GM13977 (cell line): ENCODE measurements around the gene ATXN1.
A peak's percentile ranks its signal among the peaks of the same experiment; 100 is the strongest.
"Not testable (repeated sequence)": the region's sequence is repeated elsewhere in the genome, so short reads cannot be mapped to it uniquely, and the experiment has no call there.

Experiments
- DNase-seq: peaks from one replicate; pipeline ENCODE4 v3.0.0; 2012; ENCODE audit warnings: low spot score
- in situ Hi-C: fragments of 300-500 bp; cut with MboI; formaldehyde crosslinking; loops from one replicate; pipeline ENCODE4 v1.12.0; 2022; ENCODE audit warnings: low sequenced_read_pairs, low pct_unique_long_range_greater_than_20kb, mixed read lengths, inconsistent platforms; ENCODE audit not compliant: unreplicated experiment
- TF ChIP-seq, protein P1 (sequence below): IDR thresholded peaks from 2 replicates; pipeline ENCODE4 v1.5.1; 2012; ENCODE audit warnings: mild to moderate bottlenecking, control low read depth; ENCODE audit not compliant: insufficient read depth; ENCODE audit errors: extremely low read depth, missing control alignments

ATXN1 gene

DNA sequence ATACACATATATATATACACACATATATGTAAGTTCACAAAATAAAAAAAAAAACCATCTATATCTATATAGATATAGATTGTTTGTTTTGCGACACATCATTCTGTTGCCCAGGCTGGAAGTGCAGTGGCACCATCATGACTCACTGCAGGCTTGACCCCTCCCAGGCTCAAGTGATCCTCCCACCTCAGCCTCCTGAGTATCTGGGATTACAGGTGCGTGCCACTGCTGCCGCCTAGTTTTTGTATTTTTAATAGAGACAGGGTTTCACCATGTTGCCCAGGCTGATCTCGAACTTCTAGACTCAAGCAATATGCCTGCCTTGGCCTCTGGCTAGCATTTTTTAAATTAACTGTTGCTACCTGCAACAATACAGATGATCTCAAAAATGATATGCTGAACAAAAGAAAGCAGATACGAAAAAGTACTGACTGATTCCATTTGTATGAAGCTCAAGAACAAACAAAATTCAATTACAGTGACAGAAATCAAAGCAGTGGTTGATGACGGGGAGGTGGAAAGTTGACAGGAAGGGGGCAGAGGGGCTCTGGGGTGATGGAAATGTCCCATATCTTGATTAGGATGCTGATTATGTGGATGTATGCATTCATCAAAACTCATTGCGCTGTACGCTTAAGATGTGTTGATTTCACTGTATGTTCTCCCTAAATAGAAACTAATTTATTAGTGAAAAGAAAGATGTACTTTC lies 49.6 kb downstream of the ATXN1 start:
- no peak for DNase-seq
- TF ChIP-seq, protein P1, sequence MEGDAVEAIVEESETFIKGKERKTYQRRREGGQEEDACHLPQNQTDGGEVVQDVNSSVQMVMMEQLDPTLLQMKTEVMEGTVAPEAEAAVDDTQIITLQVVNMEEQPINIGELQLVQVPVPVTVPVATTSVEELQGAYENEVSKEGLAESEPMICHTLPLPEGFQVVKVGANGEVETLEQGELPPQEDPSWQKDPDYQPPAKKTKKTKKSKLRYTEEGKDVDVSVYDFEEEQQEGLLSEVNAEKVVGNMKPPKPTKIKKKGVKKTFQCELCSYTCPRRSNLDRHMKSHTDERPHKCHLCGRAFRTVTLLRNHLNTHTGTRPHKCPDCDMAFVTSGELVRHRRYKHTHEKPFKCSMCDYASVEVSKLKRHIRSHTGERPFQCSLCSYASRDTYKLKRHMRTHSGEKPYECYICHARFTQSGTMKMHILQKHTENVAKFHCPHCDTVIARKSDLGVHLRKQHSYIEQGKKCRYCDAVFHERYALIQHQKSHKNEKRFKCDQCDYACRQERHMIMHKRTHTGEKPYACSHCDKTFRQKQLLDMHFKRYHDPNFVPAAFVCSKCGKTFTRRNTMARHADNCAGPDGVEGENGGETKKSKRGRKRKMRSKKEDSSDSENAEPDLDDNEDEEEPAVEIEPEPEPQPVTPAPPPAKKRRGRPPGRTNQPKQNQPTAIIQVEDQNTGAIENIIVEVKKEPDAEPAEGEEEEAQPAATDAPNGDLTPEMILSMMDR: peak; percentile 32
- in situ Hi-C loops: no loop called here

DNA sequence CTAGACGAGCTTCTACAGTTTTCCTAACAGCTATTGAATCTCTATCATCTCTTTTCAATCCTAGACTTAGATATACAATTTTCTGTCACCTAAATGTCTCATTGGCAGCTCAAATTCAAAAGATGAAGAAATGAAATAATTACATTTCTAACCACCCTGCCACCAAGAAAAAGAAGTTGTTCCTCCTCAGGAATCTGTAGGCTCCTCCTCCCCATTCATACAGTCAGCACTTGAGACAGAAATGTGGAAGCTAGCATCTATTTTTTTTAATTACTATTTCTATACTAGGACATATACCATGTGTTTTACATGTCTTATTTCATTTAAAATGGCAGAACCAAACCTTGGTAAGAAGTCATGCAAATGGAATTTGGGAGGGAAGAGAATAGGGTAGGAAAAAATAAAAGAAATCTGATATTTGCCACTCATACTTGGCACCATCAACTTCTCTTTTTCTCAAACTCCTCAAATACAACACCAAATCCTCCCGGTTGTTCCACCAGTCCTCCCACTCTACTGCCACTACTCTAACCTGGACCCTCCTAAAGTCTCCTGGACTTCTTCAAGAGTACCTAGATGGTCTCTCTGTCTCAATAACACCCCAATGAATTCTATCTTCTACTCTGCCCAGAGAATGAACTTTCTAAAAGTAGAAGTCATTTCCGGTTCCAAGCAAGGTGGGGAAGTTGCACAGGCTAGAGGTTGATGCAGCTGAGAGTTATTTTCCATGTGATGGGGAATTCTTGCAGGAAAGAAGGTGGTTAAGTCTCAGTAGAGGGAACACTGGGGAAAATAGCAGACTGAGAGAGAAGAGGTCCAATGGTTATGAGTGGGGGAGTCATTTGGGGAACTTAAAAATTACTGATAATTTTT lies 54.1 kb downstream of the ATXN1 start:
- in situ Hi-C loops: no loop called here
- TF ChIP-seq, protein P1: no peak
- no peak for DNase-seq

DNA sequence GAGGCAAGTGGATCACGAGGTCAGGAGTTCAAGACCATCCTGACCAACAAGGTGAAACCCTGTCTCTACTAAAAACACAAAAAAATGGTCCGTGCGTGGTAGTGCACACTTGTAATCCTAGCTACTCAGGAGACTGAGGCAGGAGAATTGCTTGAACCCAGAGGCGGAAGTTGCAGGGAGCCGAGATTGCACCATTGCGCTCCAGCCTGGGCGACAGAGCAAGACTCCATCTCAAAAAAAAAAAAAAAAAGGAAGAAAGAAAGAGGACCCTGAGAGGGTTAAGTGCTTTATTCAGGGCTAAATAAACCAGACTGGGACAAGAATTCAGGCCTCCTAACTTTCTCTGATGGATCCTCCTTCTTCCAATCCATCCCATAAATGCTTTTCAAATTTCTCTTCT lies 54.8 kb downstream of the ATXN1 start:
- in situ Hi-C loops, DNase-seq: not testable (repeated sequence)

DNA sequence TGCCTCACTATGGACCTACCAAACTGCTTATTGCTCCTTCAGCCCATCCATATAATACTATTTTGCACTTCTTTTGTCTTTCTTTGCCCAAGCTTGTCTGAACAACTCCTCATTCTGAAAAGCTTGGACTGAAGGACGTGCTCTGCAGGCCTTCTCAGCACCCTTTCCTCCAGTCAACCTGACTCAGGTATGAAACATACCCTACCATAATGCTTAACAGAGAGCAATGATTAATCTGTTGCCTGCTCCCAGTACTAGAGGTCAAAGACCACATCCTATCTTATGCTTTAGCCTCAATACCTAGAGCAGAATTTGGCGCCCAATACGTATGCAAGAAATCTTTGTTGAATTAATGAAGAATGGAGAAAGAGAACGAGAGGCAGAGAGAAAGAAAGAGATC lies 55.2 kb downstream of the ATXN1 start:
- in situ Hi-C loops: no loop called here
- TF ChIP-seq, protein P1: no peak
- no peak for DNase-seq

DNA sequence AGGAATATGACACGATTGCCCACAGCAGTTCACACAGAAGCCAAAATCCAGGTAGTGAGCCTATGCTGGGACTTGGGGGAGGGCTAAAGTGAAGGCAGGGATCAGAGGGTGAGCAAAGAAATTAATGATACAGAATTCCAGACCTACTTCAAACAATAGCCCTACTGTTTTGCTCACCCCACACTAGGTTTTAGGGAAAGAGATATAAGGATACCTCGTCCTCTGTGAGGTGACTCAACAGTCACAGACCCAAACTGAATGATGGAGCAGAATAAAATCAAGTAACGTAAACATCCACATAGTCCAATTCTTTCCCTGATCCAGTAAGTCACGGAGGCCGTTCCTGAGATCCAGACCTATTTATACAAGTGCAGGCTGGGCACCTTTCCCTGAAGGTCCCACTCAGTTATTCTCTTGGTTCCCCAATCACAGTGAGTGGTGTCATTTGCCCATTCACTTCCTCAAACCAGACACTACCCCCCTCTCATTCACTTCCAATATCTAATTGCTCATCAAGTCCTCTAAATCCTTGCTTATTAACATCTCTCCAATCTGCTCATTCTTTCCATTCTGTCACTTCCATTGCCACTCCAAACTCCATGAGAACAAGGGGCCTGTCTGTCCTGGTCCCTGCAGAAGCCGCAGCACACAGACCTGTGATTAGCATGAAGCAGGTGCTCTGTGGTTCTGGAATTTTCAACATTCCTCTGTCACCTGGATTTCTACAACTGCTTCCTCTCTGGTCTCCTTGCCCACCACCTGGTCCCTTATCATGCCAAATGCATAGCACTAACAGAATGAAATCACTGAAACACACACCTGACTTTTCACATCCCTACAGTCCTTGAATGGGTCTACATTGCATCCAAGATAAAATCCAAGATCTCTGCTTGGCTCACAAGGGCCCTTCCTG lies 55.9 kb downstream of the ATXN1 start:
- DNase-seq: no peak
- in situ Hi-C loops: no loop called here
- TF ChIP-seq, protein P1: no peak

DNA sequence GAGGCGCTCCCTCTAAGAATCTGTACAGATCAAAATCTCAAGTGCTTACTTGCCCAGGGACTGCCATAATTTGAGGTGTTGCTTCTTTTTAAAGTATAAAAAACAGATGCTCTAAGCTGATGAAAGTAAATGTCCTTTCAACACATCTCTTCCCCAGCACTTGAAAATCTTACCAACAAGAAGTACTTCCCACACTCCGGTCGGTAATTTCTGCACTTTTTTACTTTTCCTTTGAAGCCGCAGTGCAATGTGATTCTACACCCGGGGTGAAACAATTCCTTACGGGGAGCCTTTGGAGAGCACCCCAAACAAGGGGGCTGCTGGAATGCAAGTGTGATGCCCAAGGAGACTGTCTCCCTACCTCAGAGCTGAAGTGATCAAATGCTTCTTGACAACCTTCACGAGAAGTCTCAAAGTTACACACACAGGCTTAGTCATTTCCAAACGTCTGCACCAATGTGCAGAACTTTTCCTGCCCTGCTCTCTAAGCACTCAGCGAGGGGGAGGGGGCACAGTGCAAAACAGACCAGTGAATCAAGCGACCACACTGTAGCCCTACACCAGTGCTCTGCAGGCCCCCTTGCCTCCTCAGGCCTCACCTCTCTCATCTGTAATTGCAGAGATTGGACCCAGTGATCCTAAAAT lies 56.7 kb downstream of the ATXN1 start:
- TF ChIP-seq, protein P1: no peak
- in situ Hi-C loops: no loop called here
- no peak for DNase-seq

DNA sequence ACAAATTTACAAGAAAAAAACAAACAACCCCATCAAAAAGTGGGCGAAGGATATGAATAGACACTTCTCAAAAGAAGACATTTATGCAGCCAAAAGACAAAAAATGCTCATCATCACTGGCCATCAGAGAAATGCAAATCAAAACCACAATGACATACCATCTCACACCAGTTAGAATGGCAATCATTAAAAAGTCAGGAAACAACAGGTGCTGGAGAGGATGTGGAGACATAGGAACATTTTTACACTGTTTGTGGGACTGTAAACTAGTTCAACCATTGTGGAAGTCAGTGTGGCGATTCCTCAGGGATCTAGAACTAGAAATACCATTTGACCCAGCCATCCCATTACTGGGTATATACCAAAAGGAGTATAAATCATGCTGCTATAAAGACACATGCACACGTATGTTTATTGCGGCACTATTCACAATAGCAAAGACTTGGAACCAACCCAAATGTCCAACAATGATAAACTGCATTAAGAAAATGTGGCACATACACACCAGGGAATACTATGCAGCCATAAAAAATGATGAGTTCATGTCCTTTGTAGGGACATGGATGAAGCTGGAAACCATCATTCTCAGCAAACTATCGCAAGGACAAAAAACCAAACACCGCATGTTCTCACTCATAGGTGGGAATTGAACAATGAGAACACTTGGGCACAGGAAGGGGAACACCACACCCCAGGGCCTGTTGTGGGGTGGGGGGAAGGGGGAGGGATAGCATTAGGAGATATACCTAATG lies 58.5 kb downstream of the ATXN1 start:
- in situ Hi-C loops: not testable (repeated sequence)

More for the DNA sequence above, 58.5 kb downstream of the ATXN1 start:
- not testable (repeated sequence) for DNase-seq
